ENCODE results near the gene PLEKHA5.

PLEKHA5 gene

GRCh38 chr12:19276767-19277166, 147.2 kb downstream of the PLEKHA5 start:
- Mint-ChIP-seq H3K36me3 (peaks cover 2% of the 10 kb centered on the region), H3K4me1 (ENCODE audit: low read depth) (peaks cover 17% of the 10 kb centered on the region), H3K27me3 (no peaks in the 10 kb centered on the region), H3K27ac (no peak overlapping the region), H3K4me3 (no peak overlapping the region), H3K9me3 (ENCODE audit: low read depth) (no peaks in the 10 kb centered on the region)

- Mint-ChIP-seq H3K27me3 (no peaks in the 10 kb centered on the region), H3K36me3 (peaks cover 2% of the 10 kb centered on the region), H3K27ac (no peak overlapping the region), H3K9me3 (ENCODE audit: low read depth) (no peaks in the 10 kb centered on the region), H3K4me3 (no peak overlapping the region), H3K4me1 (ENCODE audit: low read depth) (peaks cover 15% of the 10 kb centered on the region)
Observed at GRCh38 chr12:19277711-19278110, 148.2 kb downstream of the PLEKHA5 start.

- no peaks in the 10 kb centered on the region for H3K27me3 Mint-ChIP-seq
- no peak overlapping the region for H3K4me3 Mint-ChIP-seq
- H3K9me3 Mint-ChIP-seq (ENCODE audit: low read depth): no peaks in the 10 kb centered on the region
Observed at GRCh38 chr12:19278407-19278806, 148.9 kb downstream of the PLEKHA5 start.

GRCh38 chr12:19282133-19282699, 152.7 kb downstream of the PLEKHA5 start:
- Mint-ChIP-seq H3K9me3 (ENCODE audit: low read depth) (no peaks in the 10 kb centered on the region), H3K27ac (no peak overlapping the region), H3K36me3 (peaks cover 2% of the 10 kb centered on the region), H3K4me1 (ENCODE audit: low read depth) (no peaks in the 10 kb centered on the region), H3K27me3 (no peaks in the 10 kb centered on the region), H3K4me3 (no peak overlapping the region)

More at GRCh38 chr12:19278407-19278806, 148.9 kb downstream of the PLEKHA5 start:
- Mint-ChIP-seq H3K36me3 (peaks cover 2% of the 10 kb centered on the region), H3K27ac (no peak overlapping the region), H3K4me1 (ENCODE audit: low read depth) (peaks cover 14% of the 10 kb centered on the region)

GRCh38 chr12:19284658-19285057, 155.1 kb downstream of the PLEKHA5 start:
- Mint-ChIP-seq H3K4me1 (ENCODE audit: low read depth) (no peaks in the 10 kb centered on the region), H3K27me3 (no peaks in the 10 kb centered on the region), H3K9me3 (ENCODE audit: low read depth) (no peaks in the 10 kb centered on the region), H3K27ac (no peak overlapping the region), H3K4me3 (no peak overlapping the region), H3K36me3 (peaks cover 2% of the 10 kb centered on the region)

- Mint-ChIP-seq H3K4me3 (no peak overlapping the region), H3K36me3 (no peaks in the 10 kb centered on the region), H3K27me3 (no peaks in the 10 kb centered on the region), H3K4me1 (ENCODE audit: low read depth) (no peaks in the 10 kb centered on the region), H3K9me3 (ENCODE audit: low read depth) (no peaks in the 10 kb centered on the region), H3K27ac (no peak overlapping the region)
Observed at GRCh38 chr12:19285793-19286448, 156.4 kb downstream of the PLEKHA5 start.

GRCh38 chr12:19287302-19287701, 157.8 kb downstream of the PLEKHA5 start:
- Mint-ChIP-seq H3K4me1 (ENCODE audit: low read depth) (no peaks in the 10 kb centered on the region), H3K4me3 (no peak overlapping the region), H3K9me3 (ENCODE audit: low read depth) (no peaks in the 10 kb centered on the region), H3K27me3 (no peaks in the 10 kb centered on the region), H3K27ac (no peak overlapping the region), H3K36me3 (no peaks in the 10 kb centered on the region)

- Mint-ChIP-seq H3K4me1 (ENCODE audit: low read depth) (no peaks in the 10 kb centered on the region), H3K9me3 (ENCODE audit: low read depth) (no peaks in the 10 kb centered on the region), H3K36me3 (no peaks in the 10 kb centered on the region), H3K27me3 (no peaks in the 10 kb centered on the region), H3K27ac (no peak overlapping the region), H3K4me3 (no peak overlapping the region)
Observed at GRCh38 chr12:19288161-19288560, 158.6 kb downstream of the PLEKHA5 start.

- Mint-ChIP-seq H3K9me3 (ENCODE audit: low read depth) (no peaks in the 10 kb centered on the region), H3K36me3 (no peaks in the 10 kb centered on the region), H3K4me1 (ENCODE audit: low read depth) (no peaks in the 10 kb centered on the region), H3K4me3 (no peak overlapping the region), H3K27ac (no peak overlapping the region), H3K27me3 (no peaks in the 10 kb centered on the region)
Observed at GRCh38 chr12:19288603-19289244, 159.2 kb downstream of the PLEKHA5 start.

GRCh38 chr12:19298836-19299605, 169.5 kb downstream of the PLEKHA5 start:
- Mint-ChIP-seq H3K27ac (no peak overlapping the region), H3K9me3 (ENCODE audit: low read depth) (no peaks in the 10 kb centered on the region), H3K4me1 (ENCODE audit: low read depth) (no peaks in the 10 kb centered on the region), H3K4me3 (no peak overlapping the region), H3K36me3 (no peaks in the 10 kb centered on the region), H3K27me3 (no peaks in the 10 kb centered on the region)

GRCh38 chr12:19299765-19300164, 170.2 kb downstream of the PLEKHA5 start:
- no peaks in the 10 kb centered on the region for H3K9me3 Mint-ChIP-seq (ENCODE audit: low read depth)
- no peaks in the 10 kb centered on the region for H3K27me3 Mint-ChIP-seq
- no peaks in the 10 kb centered on the region for H3K4me1 Mint-ChIP-seq (ENCODE audit: low read depth)
- H3K4me3 Mint-ChIP-seq: no peak overlapping the region
- H3K27ac Mint-ChIP-seq: no peak overlapping the region
- no peaks in the 10 kb centered on the region for H3K36me3 Mint-ChIP-seq

GRCh38 chr12:19301223-19301622, 171.7 kb downstream of the PLEKHA5 start:
- Mint-ChIP-seq H3K27ac (no peak overlapping the region), H3K9me3 (ENCODE audit: low read depth) (no peaks in the 10 kb centered on the region), H3K27me3 (no peaks in the 10 kb centered on the region), H3K4me3 (no peak overlapping the region), H3K4me1 (ENCODE audit: low read depth) (no peaks in the 10 kb centered on the region), H3K36me3 (no peaks in the 10 kb centered on the region)

- H3K27ac Mint-ChIP-seq: no peak overlapping the region
- H3K4me3 Mint-ChIP-seq: no peak overlapping the region
- H3K27me3 Mint-ChIP-seq: no peaks in the 10 kb centered on the region
- no peaks in the 10 kb centered on the region for H3K36me3 Mint-ChIP-seq
- H3K9me3 Mint-ChIP-seq (ENCODE audit: low read depth): no peaks in the 10 kb centered on the region
- H3K4me1 Mint-ChIP-seq (ENCODE audit: low read depth): no peaks in the 10 kb centered on the region
Observed at GRCh38 chr12:19301688-19302087, 172.2 kb downstream of the PLEKHA5 start.

- H3K9me3 Mint-ChIP-seq (ENCODE audit: low read depth): no peaks in the 10 kb centered on the region
- no peak overlapping the region for H3K27ac Mint-ChIP-seq
- no peaks in the 10 kb centered on the region for H3K4me1 Mint-ChIP-seq (ENCODE audit: low read depth)
Observed at GRCh38 chr12:19302100-19302640, 172.6 kb downstream of the PLEKHA5 start.

GRCh38 chr12:19303496-19303895, 174.0 kb downstream of the PLEKHA5 start:
- Mint-ChIP-seq H3K36me3 (no peaks in the 10 kb centered on the region), H3K9me3 (ENCODE audit: low read depth) (no peaks in the 10 kb centered on the region), H3K27ac (no peak overlapping the region), H3K4me3 (no peak overlapping the region), H3K4me1 (ENCODE audit: low read depth) (no peaks in the 10 kb centered on the region), H3K27me3 (no peaks in the 10 kb centered on the region)

More at GRCh38 chr12:19302100-19302640, 172.6 kb downstream of the PLEKHA5 start:
- no peak overlapping the region for H3K4me3 Mint-ChIP-seq
- H3K27me3 Mint-ChIP-seq: no peaks in the 10 kb centered on the region
- no peaks in the 10 kb centered on the region for H3K36me3 Mint-ChIP-seq
